Large intestine (tissue), 3 donors: ENCODE results near the gene INPP4A. TPM values are rescaled to one million over a fixed set of nuclear protein-coding genes. Genes with fewer than 3 reads are reported as not detected.

ENCODE experiments used
- DNase-seq, 2 donors: peaks; one replicate each; pipeline versions ENCODE4 v3.0.0 to v3.0.0-alpha.2; 2013
- H3K27ac ChIP-seq: one replicate; pipeline ENCODE4 v1.5.1; 2013; ENCODE audit warnings: low read length
- H3K27me3 ChIP-seq: 2 replicates; pipeline ENCODE4 v1.6.1; 2013; ENCODE audit warnings: low read length; ENCODE audit not compliant: control insufficient read depth, insufficient read depth
- H3K36me3 ChIP-seq: 2 replicates; pipeline ENCODE4 v1.6.1; 2013; ENCODE audit warnings: low read length; ENCODE audit not compliant: control insufficient read depth, insufficient read depth
- H3K4me1 ChIP-seq: one replicate; pipeline ENCODE4 v1.6.1; 2013; ENCODE audit warnings: low read length; ENCODE audit not compliant: control insufficient read depth, insufficient read depth
- H3K4me3 ChIP-seq: one replicate; pipeline ENCODE4 v1.5.1; 2013; ENCODE audit warnings: low read length
- H3K9me3 ChIP-seq: one replicate; pipeline ENCODE4 v1.6.1; 2013; ENCODE audit warnings: mild to moderate bottlenecking, low read depth, low read length, moderate library complexity; ENCODE audit not compliant: control insufficient read depth
- WGBS: methylation state at CpG from one replicate; pipeline ENCODE4 v1.1.5; 2013; ENCODE audit warnings: low lambda C conversion rate; ENCODE audit not compliant: insufficient coverage; 5-methylcytosine and 5-hydroxymethylcytosine counted together
- polyA plus RNA-seq: library from polyadenylated mRNA; unstranded; fragments of 120-200 nt; gene quantifications from one replicate; pipeline ENCODE4 v1.2.1, GENCODE V29; 2013

Gene INPP4A
- polyA plus RNA-seq, 1 donor = 13.6 TPM

- H3K4me3 ChIP-seq = no peak overlapping the region
- WGBS = no CpG with 5 or more reads among the region's 10 CpGs
- H3K4me1 ChIP-seq = peaks cover 4% of the 10 kb centered on the region
- no peaks in the 10 kb centered on the region for H3K9me3 ChIP-seq
- H3K36me3 ChIP-seq = peaks cover 3% of the 10 kb centered on the region
- no peak for DNase-seq
- no peaks in the 10 kb centered on the region for H3K27me3 ChIP-seq
- no peak overlapping the region for H3K27ac ChIP-seq
Measured at GRCh38 chr2:98477036-98477435, 32.4 kb downstream of the INPP4A start.

DNA sequence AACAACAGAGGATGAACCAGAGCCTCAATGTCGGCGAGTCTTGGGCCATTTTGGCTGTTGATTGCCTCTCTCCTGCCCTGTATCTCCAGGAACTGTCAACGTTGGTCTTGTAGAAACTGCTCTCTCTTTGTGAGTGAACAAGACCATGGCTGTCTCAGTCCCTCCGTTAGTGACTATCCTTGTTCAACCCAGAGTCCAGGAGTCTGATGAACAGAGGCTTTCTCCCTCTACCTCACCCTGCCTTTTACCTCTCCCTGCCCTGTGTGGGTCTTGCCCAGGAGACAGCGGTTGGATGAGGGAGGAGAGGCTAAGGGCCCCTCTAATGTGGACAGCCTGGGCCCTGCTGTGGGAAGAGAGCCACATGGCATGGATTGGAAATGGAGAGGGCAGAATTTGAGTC, 32.8 kb downstream of the INPP4A start:
- H3K27me3 ChIP-seq = no peaks in the 10 kb centered on the region
- no CpG with 5 or more reads among the region's 5 CpGs for WGBS
- H3K4me3 ChIP-seq = no peak overlapping the region
- peaks cover 4% of the 10 kb centered on the region for H3K4me1 ChIP-seq
- H3K36me3 ChIP-seq = peaks cover 3% of the 10 kb centered on the region
- DNase-seq = no peak
- H3K9me3 ChIP-seq = no peaks in the 10 kb centered on the region
- H3K27ac ChIP-seq = no peak overlapping the region

DNA sequence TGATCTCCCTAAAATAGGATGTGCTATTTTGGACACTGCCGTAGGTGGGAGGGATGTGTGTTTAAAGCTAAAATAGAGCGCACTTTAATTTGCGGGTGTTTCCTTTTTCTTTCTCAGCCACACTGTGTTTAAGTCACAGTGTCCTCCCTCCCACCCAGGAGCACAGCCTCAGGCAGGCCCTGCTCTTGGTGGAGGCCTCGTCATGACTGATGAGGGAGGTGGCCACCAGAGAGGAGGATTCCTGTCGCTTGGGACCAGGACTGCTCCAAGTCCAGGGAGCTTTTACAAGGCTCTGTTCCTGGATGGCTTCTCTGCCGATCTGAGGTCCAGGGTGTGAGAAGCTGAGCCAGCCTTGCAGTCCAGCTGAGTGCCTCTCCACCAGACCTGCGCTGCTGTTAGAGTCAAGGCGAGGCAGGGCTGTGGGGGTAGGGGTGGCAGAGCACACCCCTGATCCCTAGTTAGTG, 33.5 kb downstream of the INPP4A start:
- H3K36me3 ChIP-seq = peaks cover 3% of the 10 kb centered on the region
- no peaks in the 10 kb centered on the region for H3K27me3 ChIP-seq
- H3K4me1 ChIP-seq = peaks cover 4% of the 10 kb centered on the region
- no peak overlapping the region for H3K27ac ChIP-seq
- H3K4me3 ChIP-seq = no peak overlapping the region
- DNase-seq = no peak
- WGBS = no CpG with 5 or more reads among the region's 8 CpGs
- no peaks in the 10 kb centered on the region for H3K9me3 ChIP-seq

- H3K36me3 ChIP-seq = peaks cover 3% of the 10 kb centered on the region
- no peak for DNase-seq
- WGBS = no CpG with 5 or more reads among the region's 4 CpGs
- peaks cover 5% of the 10 kb centered on the region for H3K4me1 ChIP-seq
- H3K27ac ChIP-seq = no peak overlapping the region
- no peaks in the 10 kb centered on the region for H3K9me3 ChIP-seq
- no peaks in the 10 kb centered on the region for H3K27me3 ChIP-seq
- H3K4me3 ChIP-seq = no peak overlapping the region
Measured at GRCh38 chr2:98478907-98479306, 34.2 kb downstream of the INPP4A start.

GRCh38 chr2:98479371-98479770, 34.7 kb downstream of the INPP4A start:
- H3K4me1 ChIP-seq = peaks cover 8% of the 10 kb centered on the region
- DNase-seq = no peak

GRCh38 chr2:98479959-98480524, 35.4 kb downstream of the INPP4A start:
- Histone ChIP-seq H3K27ac (no peak overlapping the region), H3K4me1 (peaks cover 8% of the 10 kb centered on the region)

More at GRCh38 chr2:98479371-98479770, 34.7 kb downstream of the INPP4A start:
- Histone ChIP-seq H3K27me3 (no peaks in the 10 kb centered on the region), H3K36me3 (peaks cover 3% of the 10 kb centered on the region), H3K4me3 (no peak overlapping the region), H3K27ac (no peak overlapping the region), H3K9me3 (no peaks in the 10 kb centered on the region)
- WGBS = no CpG with 5 or more reads among the region's 4 CpGs

DNA sequence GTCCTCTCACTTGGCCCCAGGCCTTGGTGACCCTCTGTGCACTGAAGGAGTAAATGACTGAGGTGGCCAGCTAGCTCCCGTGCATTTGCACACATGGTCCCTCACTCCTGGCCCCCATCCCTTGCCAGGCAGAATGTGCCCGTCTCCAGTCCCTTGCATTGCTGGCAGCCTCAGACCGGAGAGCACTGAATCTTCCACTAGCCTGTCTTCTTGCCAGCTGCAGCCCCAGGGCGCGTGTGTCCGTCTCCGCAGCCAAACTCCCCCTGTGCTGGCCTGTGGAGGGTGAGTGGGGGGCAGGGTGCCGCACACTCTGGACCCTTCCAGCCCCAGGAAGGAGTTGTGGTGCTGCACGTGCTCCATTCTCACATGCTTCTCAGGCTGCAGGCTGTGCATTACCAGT, 35.9 kb downstream of the INPP4A start:
- H3K27me3 ChIP-seq = no peaks in the 10 kb centered on the region
- WGBS = no CpG with 5 or more reads among the region's 9 CpGs
- peaks cover 8% of the 10 kb centered on the region for H3K4me1 ChIP-seq
- no peak for DNase-seq
- no peak overlapping the region for H3K4me3 ChIP-seq
- no peak overlapping the region for H3K27ac ChIP-seq
- H3K36me3 ChIP-seq = peaks cover 3% of the 10 kb centered on the region
- H3K9me3 ChIP-seq = no peaks in the 10 kb centered on the region

More at GRCh38 chr2:98479959-98480524, 35.4 kb downstream of the INPP4A start:
- Histone ChIP-seq H3K27me3 (no peaks in the 10 kb centered on the region), H3K36me3 (peaks cover 3% of the 10 kb centered on the region), H3K9me3 (no peaks in the 10 kb centered on the region), H3K4me3 (no peak overlapping the region)
- WGBS = no CpG with 5 or more reads among the region's 4 CpGs
- peak in 1 of 2 donors; percentile 32 for DNase-seq

DNA sequence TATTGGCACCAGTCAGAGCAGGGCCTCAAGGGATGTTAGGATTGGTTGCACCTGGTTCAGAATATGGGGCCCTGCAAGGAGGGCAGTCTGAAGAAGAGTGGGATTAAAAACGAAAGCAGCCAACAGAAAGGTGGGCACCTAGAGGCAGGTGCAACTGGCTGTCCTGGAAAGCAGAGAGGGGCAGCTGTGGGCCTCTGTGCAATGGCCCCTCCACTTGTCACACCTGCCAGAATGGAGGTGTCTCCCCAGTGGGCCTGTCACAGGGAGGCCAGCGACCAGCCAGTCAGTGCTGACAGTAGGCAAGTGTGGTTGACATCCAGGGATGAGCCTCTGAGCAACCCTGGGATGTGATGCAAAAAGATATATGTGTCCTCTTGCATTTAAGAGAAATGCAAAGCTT, 37.7 kb downstream of the INPP4A start:
- peaks cover 8% of the 10 kb centered on the region for H3K4me1 ChIP-seq
- no peaks in the 10 kb centered on the region for H3K27me3 ChIP-seq
- H3K27ac ChIP-seq = no peak overlapping the region
- no peak for DNase-seq
- H3K4me3 ChIP-seq = no peak overlapping the region
- no CpG with 5 or more reads among the region's 2 CpGs for WGBS
- H3K9me3 ChIP-seq = no peaks in the 10 kb centered on the region
- no peaks in the 10 kb centered on the region for H3K36me3 ChIP-seq

- peaks cover 11% of the 10 kb centered on the region for H3K4me1 ChIP-seq
- no peak overlapping the region for H3K4me3 ChIP-seq
- no CpG with 5 or more reads among the region's 6 CpGs for WGBS
- no peak for DNase-seq
- no peaks in the 10 kb centered on the region for H3K9me3 ChIP-seq
- no peaks in the 10 kb centered on the region for H3K36me3 ChIP-seq
- H3K27ac ChIP-seq = no peak overlapping the region
- no peaks in the 10 kb centered on the region for H3K27me3 ChIP-seq
Measured at GRCh38 chr2:98483257-98483861, 38.7 kb downstream of the INPP4A start.

GRCh38 chr2:98484121-98484557, 39.5 kb downstream of the INPP4A start:
- Histone ChIP-seq H3K9me3 (no peaks in the 10 kb centered on the region), H3K27ac (no peak overlapping the region), H3K4me1 (peaks cover 10% of the 10 kb centered on the region), H3K36me3 (no peaks in the 10 kb centered on the region), H3K27me3 (no peaks in the 10 kb centered on the region), H3K4me3 (no peak overlapping the region)
- DNase-seq = peak in 1 of 2 donors; percentile 64
- no CpG with 5 or more reads among the region's 5 CpGs for WGBS
